ENCODE data around the gene CDKAL1. TPM values are rescaled to one million over a fixed set of nuclear protein-coding genes. Genes with fewer than 3 reads are reported as not detected.

CDKAL1 gene
- total and polyA plus RNA-seq, 8 donors: 3.4 to 36.7 (median 10.4) TPM

GRCh38 chr6:20669571-20670314 is 135.5 kb downstream of the CDKAL1 start:
- 78 to 87% (median 83%) methylated on average over 6 of the region's 6 CpGs for WGBS, 5 donors
- Histone ChIP-seq H3K27me3 (no peaks in the 10 kb centered on the region), H3K4me1 (peaks cover 0 to 8% (median 0%) of the 10 kb centered on the region in 4 donors), H3K36me3 (no peaks in the 10 kb centered on the region), H3K9me3 (no peaks in the 10 kb centered on the region), H3K4me3 (no peak overlapping the region), H3K27ac (no peak overlapping the region)
- no peak for DNase-seq
- TF ChIP-seq CTCF (IDR thresholded peaks at IDR 0.05) (no peak), POLR2A (IDR thresholded peaks at IDR 0.05) (no peak), POLR2AphosphoS5 (IDR thresholded peaks at IDR 0.05) (no peak), EP300 (IDR thresholded peaks at IDR 0.05) (no peak)
- intact Hi-C loops (cut with DNase I; ENCODE audit: low total_unique reads): no loop called here

GRCh38 chr6:20670750-20671149 is 136.5 kb downstream of the CDKAL1 start:
- Histone ChIP-seq H3K4me3 (no peak overlapping the region), H3K4me1 (peaks cover 0 to 8% (median 0%) of the 10 kb centered on the region in 4 donors), H3K27me3 (no peaks in the 10 kb centered on the region), H3K36me3 (no peaks in the 10 kb centered on the region), H3K27ac (no peak overlapping the region), H3K9me3 (no peaks in the 10 kb centered on the region)
- WGBS, 5 donors: 94 to 99% (median 96%) methylated on average over 2 of the region's 2 CpGs
- intact Hi-C loops (cut with DNase I; ENCODE audit: low total_unique reads): no loop called here
- no peak for DNase-seq
- TF ChIP-seq CTCF (IDR thresholded peaks at IDR 0.05) (no peak), EP300 (IDR thresholded peaks at IDR 0.05) (no peak), POLR2A (IDR thresholded peaks at IDR 0.05) (no peak), POLR2AphosphoS5 (IDR thresholded peaks at IDR 0.05) (no peak)

- 73 to 85% (median 78%) methylated on average over 2 of the region's 2 CpGs for WGBS, 5 donors
- TF ChIP-seq EP300 (IDR thresholded peaks at IDR 0.05) (no peak), POLR2AphosphoS5 (IDR thresholded peaks at IDR 0.05) (no peak), POLR2A (IDR thresholded peaks at IDR 0.05) (no peak), CTCF (IDR thresholded peaks at IDR 0.05) (no peak)
- Histone ChIP-seq H3K9me3 (no peaks in the 10 kb centered on the region), H3K4me3 (no peak overlapping the region), H3K36me3 (no peaks in the 10 kb centered on the region), H3K27me3 (no peaks in the 10 kb centered on the region), H3K27ac (no peak overlapping the region), H3K4me1 (peaks cover 0 to 8% (median 0%) of the 10 kb centered on the region in 4 donors)
- DNase-seq: no peak
- intact Hi-C loops (cut with DNase I; ENCODE audit: low total_unique reads): no loop called here
Measured at GRCh38 chr6:20672038-20672437, 137.8 kb downstream of the CDKAL1 start.

- no peak overlapping the region for H3K27ac ChIP-seq
- no peak overlapping the region for H3K4me3 ChIP-seq
- 97 to 100% (median 97%) methylated on average over 4 of the region's 4 CpGs for WGBS, 5 donors
- H3K4me1 ChIP-seq: peaks cover 0 to 3% (median 0%) of the 10 kb centered on the region in 4 donors
- H3K27me3 ChIP-seq: no peaks in the 10 kb centered on the region
- H3K9me3 ChIP-seq: no peaks in the 10 kb centered on the region
- TF ChIP-seq EP300 (IDR thresholded peaks at IDR 0.05) (no peak), CTCF (IDR thresholded peaks at IDR 0.05) (no peak), POLR2AphosphoS5 (IDR thresholded peaks at IDR 0.05) (no peak), POLR2A (IDR thresholded peaks at IDR 0.05) (no peak)
- H3K36me3 ChIP-seq: no peaks in the 10 kb centered on the region
- intact Hi-C loops (cut with DNase I; ENCODE audit: low total_unique reads): no loop called here
- DNase-seq: no peak
Measured at GRCh38 chr6:20673458-20673857, 139.2 kb downstream of the CDKAL1 start.
